OCI-LY1 (cell line): ENCODE results near the gene C11orf21.

ENCODE experiments used
- CTCF ChIP-seq: fragments of 200-600 bp; sonication (generic), shearing (Covaris generic); IDR thresholded peaks from 2 replicates; pipeline ENCODE4 v1.5.1; 2017; ENCODE audit warnings: mild to moderate bottlenecking, antibody characterized with exemption, low read length, moderate library complexity, mixed read lengths
- EZH2 ChIP-seq: fragments of 200-600 bp; sonication (generic), shearing (Covaris generic); IDR thresholded peaks from 2 replicates; pipeline ENCODE4 v1.8.0; 2017; ENCODE audit warnings: borderline replicate concordance, mixed run types, mild to moderate bottlenecking, antibody characterized with exemption, low read length, moderate library complexity, mixed read lengths

GRCh38 chr11:2259466-2259830, 42.3 kb downstream of the C11orf21 start:
- TF ChIP-seq CTCF (no peak), EZH2 (no peak)
